HL-60 (cell line): ENCODE measurements around the gene S100B.

Source experiments
- DNase-seq, 2 experiments: peaks; one replicate each; pipeline ENCODE4 v3.0.0-alpha.2; 2010 to 2020; ENCODE audit warnings: low read depth in 1 of 2, low spot score in 1 of 2
- H3K27ac ChIP-seq: fragments of 250-450 bp; sonication (Bioruptor Pico); replicated peaks from 2 replicates; pipeline ENCODE4 v1.5.1; 2020; ENCODE audit warnings: mild to moderate bottlenecking, moderate library complexity
- H3K27me3 ChIP-seq: fragments of 250-450 bp; sonication (Bioruptor Pico); 2 replicates; pipeline ENCODE4 v1.5.1; 2021; ENCODE audit warnings: mild to moderate bottlenecking, moderate library complexity; ENCODE audit not compliant: insufficient read depth, poor library complexity, severe bottlenecking
- H3K4me3 ChIP-seq: replicated peaks from 2 replicates; pipeline ENCODE4 v1.5.1; 2011; ENCODE audit warnings: mild to moderate bottlenecking, control low read depth, low read length; ENCODE audit not compliant: insufficient read depth
- CTCF ChIP-seq: IDR thresholded peaks from one replicate; pipeline ENCODE4 v1.5.1; 2011; ENCODE audit warnings: low read length, control low read depth, inconsistent platforms; ENCODE audit not compliant: insufficient read depth
- GABPA ChIP-seq: IDR thresholded peaks from 2 replicates; pipeline ENCODE4 v1.6.1; 2012; ENCODE audit warnings: low read depth
- POLR2AphosphoS5 ChIP-seq: IDR thresholded peaks from 2 replicates; pipeline ENCODE4 v1.6.1; 2012; ENCODE audit warnings: low read depth
- REST ChIP-seq: IDR thresholded peaks from 2 replicates; pipeline ENCODE4 v1.6.1; 2012; ENCODE audit warnings: low read depth; ENCODE audit not compliant: insufficient replicate concordance
- SPI1 ChIP-seq: IDR thresholded peaks from 2 replicates; pipeline ENCODE4 v1.6.1; 2012; ENCODE audit warnings: low read depth, mild to moderate bottlenecking, borderline replicate concordance

The S100B gene

DNA sequence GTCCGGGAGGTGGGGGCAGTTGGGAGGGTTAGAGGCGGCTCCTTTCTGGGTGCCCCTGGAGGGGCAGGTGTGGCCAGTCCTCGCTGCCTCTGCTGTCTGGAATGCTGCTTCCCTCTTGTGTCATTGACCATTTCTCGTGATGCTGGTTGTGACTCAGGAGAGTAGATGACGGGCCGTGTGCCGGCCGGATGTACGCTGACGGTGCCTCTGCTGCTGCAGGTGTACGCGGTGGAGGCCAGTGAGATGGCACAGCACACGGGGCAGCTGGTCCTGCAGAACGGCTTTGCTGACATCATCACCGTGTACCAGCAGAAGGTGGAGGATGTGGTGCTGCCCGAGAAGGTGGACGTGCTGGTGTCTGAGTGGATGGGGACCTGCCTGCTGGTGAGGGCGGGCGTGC lies 44.5 kb upstream of the S100B start:
- TF ChIP-seq POLR2AphosphoS5, result no peak
- TF ChIP-seq REST, result no peak
- TF ChIP-seq CTCF, result no peak
- TF ChIP-seq GABPA, result no peak
- no peak for TF ChIP-seq SPI1
- DNase-seq, result no peak
- H3K4me3 ChIP-seq, result no peak overlapping the region
- H3K27ac ChIP-seq, result no peak overlapping the region
- no peaks in the 10 kb centered on the region for H3K27me3 ChIP-seq

GRCh38 chr21:46648539-46648938 lies 43.7 kb upstream of the S100B start:
- no peak overlapping the region for H3K4me3 ChIP-seq
- DNase-seq, result no peak
- TF ChIP-seq SPI1 (no peak), POLR2AphosphoS5 (no peak), CTCF (no peak), REST (no peak), GABPA (no peak)

DNA sequence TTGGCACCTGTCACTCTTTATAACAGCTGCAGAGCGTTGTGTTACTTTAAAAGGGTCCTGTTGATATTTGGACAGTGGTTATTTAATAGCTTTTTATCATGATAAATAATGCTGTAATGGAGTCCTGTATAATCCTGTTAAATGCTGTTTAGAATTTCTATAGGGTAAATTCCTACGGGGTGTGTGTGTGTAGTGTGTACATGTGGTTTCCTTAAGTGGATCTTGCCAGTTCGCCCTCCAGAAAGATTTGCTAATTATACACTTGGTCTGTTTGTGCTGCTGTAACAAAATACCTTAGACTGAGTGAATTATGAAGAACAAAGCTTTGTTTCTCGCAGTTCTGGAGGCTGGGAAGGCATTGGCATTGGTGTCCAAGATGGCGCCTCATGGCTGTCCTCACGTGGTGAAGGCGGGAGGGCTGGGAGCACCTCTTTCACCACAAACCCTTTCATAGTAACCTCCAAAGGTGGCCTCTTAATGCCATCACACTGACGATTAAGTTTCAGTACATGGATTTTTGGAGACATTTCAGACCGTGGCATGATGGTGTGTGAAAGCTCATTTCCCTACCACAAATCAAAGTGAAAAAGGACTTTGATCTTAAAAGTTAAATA lies 41.8 kb upstream of the S100B start:
- H3K27ac ChIP-seq, result no peak overlapping the region
- TF ChIP-seq GABPA (no peak), REST (no peak), CTCF (no peak), SPI1 (no peak), POLR2AphosphoS5 (no peak)
- no peaks in the 10 kb centered on the region for H3K27me3 ChIP-seq
- DNase-seq, result no peak
- no peak overlapping the region for H3K4me3 ChIP-seq

More at GRCh38 chr21:46648539-46648938, 43.7 kb upstream of the S100B start:
- no peak overlapping the region for H3K27ac ChIP-seq
- H3K27me3 ChIP-seq, result no peaks in the 10 kb centered on the region
